Suprapubic skin (tissue), 4 donors: Measurements from ENCODE around the gene JOSD2.

Experiments
- CTCF ChIP-seq, 2 donors: fragments of 200-600 bp in 1 of 2; fragments of 450-650 bp in 1 of 2; sonication (generic) in 1 of 2; IDR thresholded peaks; one replicate each; pipeline ENCODE4 v1.5.1; 2016 to 2019; ENCODE audit warnings: antibody characterized with exemption in 2 of 2, mild to moderate bottlenecking in 1 of 2, moderate library complexity in 1 of 2
- EP300 ChIP-seq: sonication (generic); formaldehyde crosslinking; IDR thresholded peaks from one replicate; pipeline ENCODE4 v1.6.1; 2017; ENCODE audit warnings: antibody characterized with exemption
- POLR2A ChIP-seq, 2 donors: fragments of 450-650 bp; IDR thresholded peaks; one replicate each; pipeline ENCODE4 v1.6.1; 2017; ENCODE audit warnings: antibody characterized with exemption in 2 of 2, mild to moderate bottlenecking in 2 of 2, moderate library complexity in 2 of 2
- POLR2AphosphoS5 ChIP-seq, 3 donors: sonication (generic); formaldehyde crosslinking; IDR thresholded peaks; one replicate each; pipeline ENCODE4 v1.6.1; 2017; ENCODE audit warnings: antibody characterized with exemption in 3 of 3

GRCh38 chr19:50457300-50457699, 53.7 kb downstream of the JOSD2 start:
- TF ChIP-seq CTCF (IDR thresholded peaks at IDR 0.05) (no peak), POLR2AphosphoS5 (IDR thresholded peaks at IDR 0.05) (no peak), POLR2A (IDR thresholded peaks at IDR 0.05) (no peak), EP300 (no peak)
